NCI-H2107 (cell line): ENCODE measurements around the gene TRIM41.

Source experiments
- DNase-seq: peaks from one replicate; lab custom pipeline; 2025; lab: John Stamatoyannopoulos, UW

TRIM41 gene

DNA sequence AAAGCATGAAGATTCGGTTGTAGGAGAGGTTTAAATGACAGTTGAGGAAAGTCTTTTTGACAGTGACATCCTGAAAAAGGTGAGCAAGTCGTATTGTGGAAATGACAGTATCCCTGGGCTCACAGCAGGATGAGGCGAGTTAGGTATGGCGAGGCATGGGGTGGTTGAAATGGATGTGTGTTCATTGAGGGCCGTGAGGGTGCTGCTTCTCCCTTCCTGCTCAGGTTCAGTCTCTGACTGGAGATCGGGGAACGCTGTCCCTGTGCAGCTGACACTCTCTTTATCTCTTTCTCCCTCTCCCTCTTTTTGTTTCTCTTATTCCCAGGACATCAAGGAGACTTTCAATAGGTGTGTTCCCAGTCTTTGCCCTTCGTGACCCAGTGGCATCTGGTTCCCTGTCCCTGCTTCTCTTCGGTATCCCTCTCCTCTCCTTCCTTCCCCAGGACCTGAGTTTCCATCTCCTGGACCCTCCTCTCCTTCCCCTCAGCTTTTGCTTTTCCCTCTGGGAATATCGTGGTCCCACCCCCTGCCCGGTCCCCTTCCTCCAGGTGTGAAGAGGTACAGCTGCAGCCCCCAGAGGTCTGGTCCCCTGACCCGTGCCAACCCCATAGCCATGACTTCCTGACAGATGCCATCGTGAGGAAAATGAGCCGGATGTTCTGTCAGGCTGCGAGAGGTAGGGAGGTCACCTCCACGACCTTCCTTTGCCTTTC, 10.2 kb downstream of the TRIM41 start:
- no peak for DNase-seq

DNA sequence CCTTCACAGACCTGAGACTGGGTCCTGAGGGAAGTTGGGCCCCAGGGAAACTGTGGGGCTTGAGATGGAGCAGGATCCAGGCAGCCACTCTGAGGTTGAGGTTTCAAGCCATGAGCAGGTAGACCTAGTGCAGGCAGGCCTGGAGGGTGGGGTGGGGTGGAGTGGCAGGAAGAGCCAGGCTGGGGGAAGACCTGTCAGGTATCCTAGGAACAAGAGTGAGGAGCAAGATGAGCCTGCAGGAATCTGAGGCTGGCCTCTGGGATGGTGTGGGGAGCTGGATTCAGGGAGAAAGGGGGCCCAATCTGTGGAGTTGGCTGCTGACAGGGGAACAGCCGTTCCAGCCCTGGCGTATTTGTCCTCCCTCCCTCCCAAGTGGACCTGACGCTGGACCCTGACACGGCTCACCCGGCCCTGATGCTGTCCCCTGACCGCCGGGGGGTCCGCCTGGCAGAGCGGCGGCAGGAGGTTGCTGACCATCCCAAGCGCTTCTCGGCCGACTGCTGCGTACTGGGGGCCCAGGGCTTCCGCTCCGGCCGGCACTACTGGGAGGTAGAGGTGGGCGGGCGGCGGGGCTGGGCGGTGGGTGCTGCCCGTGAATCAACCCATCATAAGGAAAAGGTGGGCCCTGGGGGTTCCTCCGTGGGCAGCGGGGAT, 10.8 kb downstream of the TRIM41 start:
- DNase-seq: no peak

DNA sequence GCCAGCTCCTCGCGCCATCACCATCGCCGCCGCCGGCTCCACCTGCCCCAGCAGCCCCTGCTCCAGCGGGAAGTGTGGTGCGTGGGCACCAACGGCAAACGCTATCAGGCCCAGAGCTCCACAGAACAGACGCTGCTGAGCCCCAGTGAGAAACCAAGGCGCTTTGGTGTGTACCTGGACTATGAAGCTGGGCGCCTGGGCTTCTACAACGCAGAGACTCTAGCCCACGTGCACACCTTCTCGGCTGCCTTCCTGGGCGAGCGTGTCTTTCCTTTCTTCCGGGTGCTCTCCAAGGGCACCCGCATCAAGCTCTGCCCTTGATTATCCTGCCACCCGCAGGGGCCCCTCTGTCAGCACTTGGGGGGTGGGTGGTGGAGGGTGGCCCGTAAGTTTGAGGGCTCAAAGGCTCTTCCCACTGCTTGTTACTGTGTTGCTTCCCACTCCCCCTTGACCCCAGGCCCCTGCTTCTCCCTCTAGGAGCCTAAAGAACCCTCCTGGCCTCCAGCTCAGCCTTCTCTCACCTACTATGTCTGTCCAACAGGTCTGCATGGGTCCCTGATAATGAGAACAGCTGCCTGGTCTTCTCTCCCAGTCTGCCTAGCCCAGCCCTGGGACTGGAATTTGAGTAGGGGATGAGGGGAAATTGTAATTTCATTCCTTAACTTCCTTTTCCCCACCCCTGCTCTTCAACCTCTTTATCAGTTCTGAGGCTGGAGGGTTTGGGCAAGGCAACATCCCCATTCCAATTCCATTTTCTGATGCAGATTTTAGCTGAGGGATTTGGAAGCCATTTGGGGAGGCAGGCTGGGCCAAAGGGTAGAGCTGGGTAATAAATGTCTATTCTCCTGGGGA, 11.6 kb downstream of the TRIM41 start:
- DNase-seq: no peak

DNA sequence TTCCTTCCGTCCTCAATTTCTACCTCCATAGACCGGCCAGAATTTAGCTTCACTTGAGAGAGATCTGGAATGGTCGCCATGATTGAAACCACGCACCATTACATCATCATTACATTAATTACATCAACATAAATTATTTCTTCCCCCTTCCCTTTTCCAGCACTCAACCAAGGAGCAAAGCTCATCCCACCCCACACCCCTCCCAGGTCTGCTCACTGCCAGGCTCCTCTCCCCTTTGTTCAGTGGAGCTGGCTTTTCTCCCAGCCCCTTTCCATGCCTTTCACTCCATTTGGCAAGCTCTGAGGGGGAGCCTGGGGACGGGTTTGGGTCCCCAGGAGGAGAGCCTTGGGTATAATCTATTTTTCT, 12.2 kb downstream of the TRIM41 start:
- DNase-seq: no peak

DNA sequence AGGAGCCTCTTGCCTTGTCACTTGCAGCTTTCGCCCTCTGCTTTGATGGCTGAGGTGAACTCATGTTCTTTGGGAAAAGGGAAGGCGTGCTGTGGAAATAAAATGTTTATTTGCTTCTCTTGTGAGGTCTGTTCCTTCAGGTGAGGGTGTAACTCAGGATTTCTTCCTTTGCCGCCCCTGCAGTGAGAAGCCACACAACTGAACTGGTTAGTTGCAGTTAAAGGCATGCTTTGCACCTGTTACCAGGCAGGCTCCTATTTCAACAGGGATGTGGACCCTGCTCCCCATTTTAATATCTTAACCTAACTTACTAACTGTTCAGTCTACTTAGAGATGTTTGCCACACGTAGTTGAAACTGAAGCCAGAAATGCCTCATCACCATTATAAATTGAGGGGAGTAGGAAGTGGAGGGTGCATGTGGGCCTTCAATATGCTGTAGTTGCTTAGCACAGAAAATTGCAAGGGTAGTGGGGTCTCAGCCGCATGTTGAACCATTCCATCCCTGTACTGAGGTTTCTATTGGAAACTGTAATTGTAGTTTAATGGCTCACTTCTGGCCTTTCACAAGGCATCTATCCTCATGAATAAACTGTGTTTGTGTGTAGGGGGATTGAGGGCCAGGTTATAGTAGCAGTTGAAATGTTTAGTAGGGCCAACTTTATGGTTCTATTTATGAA, 12.7 kb downstream of the TRIM41 start:
- no peak for DNase-seq

DNA sequence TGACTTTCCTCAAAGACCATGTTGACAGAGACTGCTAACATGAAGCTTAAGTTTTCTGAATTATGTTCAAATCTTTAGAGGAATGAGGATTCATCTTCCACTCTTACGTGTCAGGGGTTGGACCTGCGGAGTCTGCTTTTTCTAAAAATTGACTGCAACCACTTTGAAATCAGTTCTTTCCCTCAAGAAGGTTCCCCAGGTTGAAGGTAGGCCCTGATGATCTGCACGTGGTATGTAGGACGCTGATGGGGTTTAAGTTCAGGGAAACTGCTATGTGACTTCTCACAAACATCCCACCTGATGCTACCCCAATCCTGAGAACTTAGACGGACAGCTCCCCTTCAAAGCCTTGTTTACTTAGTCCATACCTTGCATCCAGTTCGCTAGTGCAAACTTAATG, 13.4 kb downstream of the TRIM41 start:
- no peak for DNase-seq

DNA sequence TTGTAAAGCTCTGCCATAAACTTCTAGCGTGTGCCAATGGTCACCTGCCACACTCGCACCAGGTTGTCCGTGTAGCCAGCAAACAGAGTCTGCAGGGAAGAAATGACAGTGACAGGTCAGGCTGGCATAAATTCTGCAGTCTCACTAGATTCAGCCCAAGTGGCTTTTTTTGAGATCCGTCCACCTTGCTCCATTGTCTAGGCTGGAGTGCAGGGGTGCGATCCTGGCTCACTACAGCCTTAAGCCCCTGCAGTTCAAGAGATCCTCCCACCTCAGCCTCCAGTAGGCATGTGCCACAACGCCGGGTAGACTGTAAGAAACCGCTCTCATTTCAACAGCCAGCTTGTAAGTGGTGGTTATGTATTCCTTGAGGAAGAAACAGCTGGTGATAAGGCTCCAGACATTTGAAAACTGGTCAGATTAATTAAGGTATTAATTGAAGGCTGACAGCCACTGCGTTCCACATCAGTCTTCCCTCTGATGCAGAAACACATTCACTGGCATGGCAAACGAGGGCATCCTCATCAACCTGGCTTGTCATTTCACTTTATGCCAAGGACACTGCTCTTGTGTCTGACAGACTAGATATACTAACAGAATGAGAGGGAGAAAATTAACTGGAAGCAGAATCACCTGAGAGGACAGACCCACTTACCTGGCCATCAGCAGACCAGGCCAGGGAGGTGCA, 14.0 kb downstream of the TRIM41 start:
- DNase-seq: no peak

DNA sequence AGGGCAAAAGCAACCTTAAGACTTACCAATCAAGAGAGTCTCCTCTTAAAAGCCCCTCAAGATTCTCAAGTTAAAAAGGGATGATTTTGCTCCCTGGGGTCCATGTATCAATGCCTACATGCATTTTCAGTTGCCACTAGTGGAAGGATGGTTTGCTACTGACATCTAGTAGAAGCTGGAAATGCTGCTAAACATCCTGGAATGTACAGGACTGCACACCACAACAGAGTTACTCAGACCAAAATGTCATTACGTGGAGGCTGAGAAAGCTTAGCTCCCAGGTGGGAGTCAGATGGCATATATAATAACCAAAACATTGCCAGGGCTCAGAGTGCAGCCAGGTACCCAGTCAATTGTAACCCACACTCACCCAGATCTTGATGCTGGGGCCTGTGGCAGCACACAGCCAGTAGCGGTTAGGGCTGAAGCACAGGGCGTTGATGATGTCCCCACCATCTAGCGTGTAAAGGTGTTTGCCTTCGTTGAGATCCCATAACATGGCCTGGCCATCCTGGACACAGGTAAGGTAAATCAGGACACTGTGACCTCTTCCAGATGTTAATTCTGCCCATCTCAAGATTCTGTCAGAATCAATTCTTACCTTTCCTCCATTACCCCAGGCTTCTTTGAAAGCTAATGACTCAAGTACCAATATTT, 14.8 kb downstream of the TRIM41 start:
- no peak for DNase-seq

DNA sequence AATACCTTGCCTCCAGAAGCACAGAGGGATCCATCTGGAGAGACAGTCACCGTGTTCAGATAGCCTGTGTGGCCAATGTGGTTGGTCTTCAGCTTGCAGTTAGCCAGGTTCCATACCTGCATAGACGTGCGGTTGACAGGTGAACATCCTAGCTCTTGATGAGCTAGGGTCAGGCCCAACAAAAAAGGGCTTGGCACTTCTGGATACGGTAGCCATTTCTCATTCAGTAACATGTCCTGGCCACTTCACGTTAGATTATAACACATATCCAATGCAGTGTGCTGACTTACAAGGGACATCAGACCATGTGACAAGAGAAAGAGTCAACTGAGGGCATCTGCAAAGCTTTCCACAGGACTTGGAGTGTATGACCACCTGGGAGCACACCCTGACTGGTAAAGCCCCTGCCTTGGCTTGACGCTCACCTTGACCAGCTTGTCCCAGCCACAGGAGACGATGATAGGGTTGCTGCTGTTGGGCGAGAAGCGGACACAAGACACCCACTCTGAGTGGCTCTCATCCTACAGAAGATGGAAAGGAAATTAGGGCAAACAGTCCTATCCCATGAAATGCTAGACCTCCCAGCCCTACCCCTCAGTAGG, 16.1 kb downstream of the TRIM41 start:
- no peak for DNase-seq

DNA sequence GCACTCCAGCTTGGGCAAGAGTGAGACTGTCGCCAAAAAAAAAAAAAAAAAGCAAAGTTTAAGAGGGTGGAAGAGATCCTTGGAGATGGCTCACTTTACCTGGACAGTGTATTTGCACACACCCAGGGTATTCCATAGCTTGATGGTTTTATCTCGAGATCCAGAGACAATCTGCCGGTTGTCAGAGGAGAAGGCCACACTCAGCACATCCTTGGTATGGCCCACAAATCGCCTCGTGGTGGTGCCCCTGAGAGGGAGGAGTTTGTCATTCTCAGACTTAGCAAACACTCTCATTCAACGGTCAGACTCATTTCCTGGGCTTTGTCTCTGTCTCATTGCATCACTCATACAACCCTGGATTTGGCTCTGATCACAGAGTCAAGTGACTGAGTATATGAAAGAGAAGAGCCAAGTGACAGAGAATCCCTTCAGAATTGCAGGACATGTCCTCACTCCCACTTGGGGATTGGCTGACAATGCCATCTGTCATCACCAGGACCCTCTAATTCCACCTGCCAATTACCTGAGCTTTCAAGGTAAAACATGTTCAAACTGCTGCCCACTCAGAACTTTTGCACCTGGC, 18.4 kb downstream of the TRIM41 start:
- no peak for DNase-seq

DNA sequence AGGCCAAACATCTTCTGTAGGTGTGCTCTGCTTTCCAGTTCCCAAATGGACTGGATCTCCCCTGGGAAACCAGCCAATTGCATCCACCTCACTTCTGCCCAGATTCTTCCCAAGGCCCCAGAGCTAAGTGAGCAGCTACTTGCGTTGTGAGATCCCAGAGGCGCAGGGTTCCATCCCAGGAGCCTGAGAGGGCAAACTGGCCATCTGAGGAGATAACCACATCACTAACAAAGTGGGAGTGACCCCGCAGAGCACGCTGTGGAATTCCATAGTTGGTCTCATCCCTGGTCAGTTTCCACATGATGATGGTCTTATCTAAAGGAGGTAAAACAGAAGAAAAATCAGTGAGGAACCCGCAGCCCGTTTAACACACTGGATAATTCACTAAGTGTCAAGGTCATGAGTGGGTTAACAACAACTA, 19.0 kb downstream of the TRIM41 start:
- no peak for DNase-seq

DNA sequence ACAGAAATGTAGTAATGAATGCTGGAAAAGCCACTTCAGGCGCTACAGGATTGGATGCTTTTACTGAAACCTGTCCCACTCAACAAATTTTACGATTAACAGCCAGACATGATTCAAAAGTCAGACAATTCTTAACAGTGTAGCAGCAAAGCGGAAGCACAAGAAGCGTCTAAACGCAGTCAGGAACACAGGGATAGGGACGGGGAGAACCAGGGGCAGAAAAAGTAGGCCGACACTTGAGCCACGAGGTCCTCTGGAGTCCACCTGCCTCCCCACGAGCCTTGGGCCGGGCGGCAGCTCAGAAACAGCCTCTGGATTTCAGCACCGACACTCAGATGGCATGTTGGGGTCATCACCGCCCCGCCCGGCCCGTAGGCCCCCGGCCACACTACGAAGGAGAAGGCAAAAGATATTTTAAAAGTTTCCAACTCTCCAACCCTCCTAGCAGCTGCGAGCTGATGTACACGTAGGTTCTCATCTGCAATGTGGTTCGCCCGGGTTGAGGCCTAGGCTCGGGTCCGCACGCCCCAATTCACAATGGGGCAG, 20.0 kb downstream of the TRIM41 start:
- DNase-seq: no peak

DNA sequence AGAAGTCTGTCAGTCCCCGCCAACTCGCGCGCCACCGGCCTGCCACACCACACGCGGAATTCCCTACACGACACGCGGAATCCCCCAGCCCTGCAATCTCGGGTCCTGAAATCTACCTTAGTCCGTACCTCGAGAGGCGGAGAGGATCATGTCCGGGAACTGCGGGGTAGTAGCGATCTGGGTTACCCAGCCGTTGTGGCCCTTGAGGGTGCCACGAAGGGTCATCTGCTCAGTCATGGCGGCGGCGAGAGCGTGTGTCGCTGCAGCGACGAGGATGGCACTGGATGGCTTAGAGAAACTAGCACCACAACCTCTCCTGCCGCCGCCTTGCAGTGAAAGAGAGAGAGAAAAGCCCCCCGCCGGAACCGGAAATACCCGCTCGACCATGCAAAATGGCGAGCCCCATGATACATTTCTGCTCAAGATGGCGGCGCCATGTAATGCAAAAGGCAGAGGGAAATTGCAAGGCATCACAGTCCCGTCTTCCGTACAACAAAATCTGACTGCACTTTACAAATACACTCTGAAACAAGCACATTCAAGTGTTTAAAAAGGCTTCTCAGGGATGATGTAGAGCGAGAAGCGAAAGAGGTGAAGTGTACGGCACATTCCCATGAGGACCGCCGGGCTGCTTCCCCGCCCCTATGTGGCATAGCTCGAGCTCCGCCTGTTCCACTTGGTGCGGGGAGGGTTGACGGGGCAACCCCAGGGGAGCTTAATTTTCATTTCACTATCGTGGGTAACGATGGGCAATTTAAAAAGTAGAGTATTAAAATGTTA, 20.7 kb downstream of the TRIM41 start, which contains the start of gene RACK1:
RACK1 (minus strand) TSS at position 343 of the 780 bp plus-strand sequence; CDS start at position 237, 106 bp downstream.
- no peak for DNase-seq

DNA sequence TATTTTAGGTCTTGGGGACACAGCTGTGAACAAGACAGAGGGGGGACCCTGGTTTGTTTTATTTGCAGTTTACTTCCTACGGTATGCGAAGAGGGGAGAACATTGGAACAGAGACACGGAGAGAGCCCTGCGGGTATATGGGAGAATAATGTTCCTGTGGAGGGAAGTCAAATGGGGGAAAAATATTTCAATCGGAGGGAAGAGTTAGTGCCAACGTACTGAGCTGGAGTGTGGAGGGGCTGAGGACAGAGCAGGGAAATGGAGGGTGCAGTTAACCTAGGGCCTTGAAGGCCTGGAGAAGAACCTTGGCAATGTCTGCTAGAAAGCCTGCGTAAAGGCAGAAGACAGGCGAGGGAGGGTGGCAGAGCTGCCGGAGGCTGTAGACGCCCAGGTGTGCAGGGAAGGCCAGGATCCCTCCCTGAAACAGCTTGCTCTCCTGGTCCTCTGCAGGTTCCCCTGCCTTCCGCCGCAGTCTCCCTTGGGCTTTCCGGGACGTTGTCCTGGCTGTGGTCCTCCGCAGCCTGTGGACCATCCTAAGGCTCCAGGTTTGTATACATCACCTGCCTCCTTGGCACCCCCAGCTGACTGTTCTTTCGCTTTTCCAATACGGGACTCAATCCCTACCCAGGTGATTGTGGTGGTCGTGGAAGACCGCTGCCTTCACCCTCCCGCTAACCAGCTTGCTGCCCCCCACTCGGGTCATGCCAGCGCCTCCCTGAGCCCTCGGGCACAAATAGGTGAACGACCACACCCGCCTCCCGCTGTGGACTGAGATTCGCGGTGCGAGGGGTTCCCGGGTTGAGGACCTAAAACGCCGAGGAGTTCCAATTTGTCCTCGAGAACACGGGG, 22.6 kb downstream of the TRIM41 start:
- DNase-seq: no peak

DNA sequence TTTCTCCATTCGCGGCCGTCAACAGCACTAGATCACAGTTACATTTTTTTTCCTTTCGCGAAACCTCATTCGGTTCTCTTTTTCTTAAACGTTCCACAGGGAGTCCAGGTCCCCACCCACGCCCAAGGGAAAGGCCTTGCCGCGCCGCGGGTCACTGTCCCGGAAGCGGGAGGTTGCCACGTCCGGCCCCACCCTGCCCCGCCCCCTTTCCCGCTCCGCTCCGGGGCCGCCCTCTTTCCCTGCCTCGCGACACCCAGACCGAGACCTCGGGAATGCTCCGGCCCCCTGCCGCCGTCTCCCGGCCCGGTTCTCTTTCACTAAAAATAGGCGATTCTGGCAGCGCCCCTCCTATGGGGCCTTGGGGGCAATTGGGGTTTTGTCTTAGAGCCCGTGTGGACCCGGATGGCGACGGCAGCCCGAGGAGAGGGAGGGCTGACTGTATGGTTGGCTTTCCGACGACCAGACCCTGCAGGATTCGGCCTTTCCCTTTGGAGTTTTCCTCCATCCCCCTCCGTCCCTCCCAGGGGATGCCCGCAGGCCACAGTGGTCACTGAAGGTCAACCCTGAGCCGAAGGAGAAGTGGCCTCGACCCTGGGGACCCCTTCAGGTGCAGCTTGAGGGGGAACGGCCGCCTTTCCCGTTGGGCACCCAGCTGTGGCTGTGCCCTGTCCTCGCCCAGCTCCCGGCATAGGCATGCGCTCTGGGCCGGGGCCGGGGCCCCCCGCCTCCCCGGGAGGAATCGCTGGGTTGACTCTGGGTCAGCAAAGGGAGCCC, 23.4 kb downstream of the TRIM41 start:
- DNase-seq: no peak

DNA sequence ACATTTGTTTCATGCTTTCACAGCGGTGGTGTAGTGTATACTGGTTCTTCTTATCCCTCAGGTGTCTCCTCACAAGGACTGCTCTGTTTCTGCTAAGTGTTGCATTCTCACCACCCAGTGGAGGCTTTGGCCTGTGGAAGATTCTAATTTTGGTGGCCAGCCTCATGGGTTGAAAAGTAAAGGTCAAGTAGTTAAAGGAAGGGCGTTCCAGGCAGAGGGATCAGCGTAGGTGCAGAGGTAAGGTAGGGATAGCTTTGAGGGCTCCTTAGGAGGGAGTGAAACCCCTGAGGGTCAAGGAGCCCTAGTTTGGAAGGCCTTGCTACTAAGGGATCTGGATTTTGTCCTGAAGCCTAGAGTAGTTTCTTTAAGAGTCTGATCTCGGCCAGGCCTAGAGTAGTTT, 25.2 kb downstream of the TRIM41 start:
- DNase-seq: no peak

DNA sequence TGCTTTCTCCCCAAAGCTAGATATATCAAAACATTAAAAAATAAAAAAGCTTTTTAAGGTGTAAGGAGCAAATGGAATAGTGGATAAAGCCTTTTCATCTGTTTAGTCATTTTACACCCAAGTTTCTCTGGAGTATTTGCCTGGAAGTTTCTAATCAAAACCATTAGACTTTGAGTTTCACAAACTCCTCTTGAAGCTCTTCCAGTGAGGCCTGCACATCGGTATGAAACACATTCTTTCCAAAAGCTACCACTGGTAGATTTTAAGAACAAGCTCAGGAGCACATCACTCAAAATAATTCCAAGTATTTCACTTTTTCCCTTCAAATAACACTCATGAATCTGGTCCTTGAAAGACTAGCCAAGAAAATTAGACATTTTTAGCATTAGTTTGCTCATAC, 32.2 kb downstream of the TRIM41 start:
- no peak for DNase-seq
